Measurements from ENCODE around the gene SLC36A3.
"Not testable (repeated sequence)": the region's sequence is repeated elsewhere in the genome, so short reads cannot be mapped to it uniquely, and the experiment has no call there.

SLC36A3 gene

GRCh38 chr5:151303666-151304065, at the start of gene SLC36A3:
Gene SLC36A3, minus strand, starts transcription at chr5:151303766. Its CDS starts 412 bp downstream, at chr5:151303354.
- DNase-seq: no peak

- no peak for DNase-seq
These were observed 48.1 kb upstream of the SLC36A3 start for GRCh38 chr5:151351671-151352070.

DNA sequence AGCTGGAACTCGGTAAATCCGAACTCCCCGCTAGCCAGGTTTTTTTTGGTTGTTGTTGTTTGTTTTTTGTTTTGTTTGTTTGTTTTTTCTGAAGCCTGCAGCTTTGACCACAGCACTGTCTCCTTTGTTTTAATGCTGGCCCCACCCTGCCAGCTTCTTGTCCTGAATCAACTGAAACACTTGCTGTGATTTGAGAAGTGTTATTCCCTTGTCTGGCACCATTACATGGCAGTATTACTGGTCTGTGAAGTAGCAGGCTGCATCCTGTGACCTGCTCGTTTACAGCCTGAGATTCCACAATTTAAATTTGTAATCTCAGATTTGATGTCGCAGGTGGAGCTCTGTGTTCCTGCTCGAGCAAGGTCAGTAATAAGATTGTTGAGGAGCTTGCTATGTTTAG, 45.2 kb upstream of the SLC36A3 start:
- DNase-seq: no peak

GRCh38 chr5:151347369-151347768, 43.8 kb upstream of the SLC36A3 start, which contains the start of gene SLC36A2:
Gene SLC36A2, minus strand, starts transcription at chr5:151347559. Its CDS starts 99 bp downstream, at chr5:151347460.
- DNase-seq: no peak

- DNase-seq: no peak
These were observed 42.4 kb upstream of the SLC36A3 start for GRCh38 chr5:151345808-151346478.

DNA sequence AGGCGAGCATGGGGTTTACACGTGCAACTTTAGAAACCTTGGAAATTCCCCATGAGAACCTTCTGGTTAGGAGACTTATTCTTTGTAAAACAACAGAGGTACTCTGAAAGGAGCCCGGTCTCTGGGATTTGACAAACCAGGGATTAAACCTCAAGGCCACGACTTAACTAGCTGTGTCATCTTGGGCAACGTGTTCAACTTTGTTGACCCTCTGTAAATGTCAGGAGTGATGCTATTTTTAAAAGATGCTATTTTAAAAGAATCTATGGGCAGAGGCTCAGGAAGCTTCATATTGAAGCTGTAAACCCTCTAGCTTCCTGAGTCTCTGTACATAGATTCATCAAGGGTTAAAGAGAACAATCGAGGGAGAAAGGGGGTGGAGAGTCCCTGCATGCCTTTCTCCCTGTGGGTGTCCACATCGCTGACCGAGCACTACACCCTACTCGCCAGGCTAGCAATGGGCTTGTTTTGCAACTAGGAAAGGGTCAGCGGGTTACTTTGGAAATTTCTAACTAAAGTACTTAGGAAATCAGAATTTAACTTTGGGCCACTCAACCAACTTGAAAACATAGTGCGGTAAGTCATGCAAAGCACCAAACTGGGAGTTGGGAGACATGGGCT, 41.7 kb upstream of the SLC36A3 start:
- DNase-seq: no peak

DNA sequence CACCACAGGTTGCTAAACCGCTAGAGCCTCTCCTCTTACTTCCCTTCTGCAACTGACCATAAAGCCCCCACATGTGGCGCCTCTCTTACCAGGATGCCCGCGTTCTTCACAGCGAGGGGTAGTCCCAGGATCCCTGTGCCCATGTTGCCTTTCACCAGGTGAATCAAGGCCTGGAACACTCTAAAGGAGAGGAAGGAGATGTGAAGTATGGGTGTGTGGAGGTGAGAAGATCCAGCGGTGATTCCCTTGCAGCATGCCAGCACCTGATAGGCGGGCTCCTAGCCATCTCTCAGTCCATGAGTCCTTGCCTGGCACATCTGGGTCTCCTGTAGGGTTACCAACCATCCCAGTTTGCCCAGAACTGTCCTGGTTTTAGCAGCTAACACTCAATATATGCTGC, 40.5 kb upstream of the SLC36A3 start:
- no peak for DNase-seq

GRCh38 chr5:151340004-151340403, 36.4 kb upstream of the SLC36A3 start:
- no peak for DNase-seq

GRCh38 chr5:151338734-151339133, 35.2 kb upstream of the SLC36A3 start:
- DNase-seq: no peak

- DNase-seq: no peak
These were observed 29.3 kb upstream of the SLC36A3 start for GRCh38 chr5:151332857-151333256.

DNA sequence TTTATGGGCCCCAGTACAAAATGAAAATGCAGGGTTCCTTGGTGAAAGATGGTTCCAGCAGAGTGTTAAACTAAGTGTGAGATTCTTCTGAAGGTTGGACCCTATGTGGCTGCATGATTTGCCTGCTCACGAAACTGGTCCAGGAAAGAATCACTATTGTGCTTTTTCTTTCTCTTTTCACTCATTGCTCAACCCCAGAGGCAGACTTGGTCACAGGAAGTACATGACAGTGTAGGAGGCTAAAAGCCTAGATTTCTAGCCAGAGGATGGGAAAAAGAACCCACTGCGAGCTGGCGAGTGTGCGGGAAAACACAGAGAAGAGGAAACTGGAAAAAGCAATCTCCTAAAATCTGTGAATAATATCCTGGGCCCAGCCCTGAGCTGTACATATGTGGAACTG, 25.2 kb upstream of the SLC36A3 start:
- DNase-seq: no peak

GRCh38 chr5:151327585-151327984, 24.0 kb upstream of the SLC36A3 start:
- no peak for DNase-seq

GRCh38 chr5:151326266-151326665, 22.7 kb upstream of the SLC36A3 start:
- no peak for DNase-seq

DNA sequence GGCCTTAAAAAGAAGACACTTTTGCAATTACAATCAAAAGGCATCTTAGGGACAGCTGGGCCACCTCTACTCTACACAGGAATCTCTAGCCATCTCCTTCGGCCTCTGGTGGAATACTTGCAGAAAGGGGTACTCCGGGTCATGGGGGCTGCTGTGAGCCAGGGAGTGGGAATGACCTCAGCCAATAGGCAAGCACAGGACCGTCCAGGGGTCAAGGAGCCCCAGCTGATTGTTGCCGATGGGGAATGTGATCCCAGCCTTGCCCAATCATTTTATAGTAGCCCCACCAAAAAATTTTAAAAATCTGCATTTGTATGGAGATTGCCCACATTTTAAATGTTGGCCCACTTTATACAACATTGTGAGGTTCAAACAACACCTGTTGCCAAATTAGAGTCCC, 16.9 kb upstream of the SLC36A3 start:
- no peak for DNase-seq

DNA sequence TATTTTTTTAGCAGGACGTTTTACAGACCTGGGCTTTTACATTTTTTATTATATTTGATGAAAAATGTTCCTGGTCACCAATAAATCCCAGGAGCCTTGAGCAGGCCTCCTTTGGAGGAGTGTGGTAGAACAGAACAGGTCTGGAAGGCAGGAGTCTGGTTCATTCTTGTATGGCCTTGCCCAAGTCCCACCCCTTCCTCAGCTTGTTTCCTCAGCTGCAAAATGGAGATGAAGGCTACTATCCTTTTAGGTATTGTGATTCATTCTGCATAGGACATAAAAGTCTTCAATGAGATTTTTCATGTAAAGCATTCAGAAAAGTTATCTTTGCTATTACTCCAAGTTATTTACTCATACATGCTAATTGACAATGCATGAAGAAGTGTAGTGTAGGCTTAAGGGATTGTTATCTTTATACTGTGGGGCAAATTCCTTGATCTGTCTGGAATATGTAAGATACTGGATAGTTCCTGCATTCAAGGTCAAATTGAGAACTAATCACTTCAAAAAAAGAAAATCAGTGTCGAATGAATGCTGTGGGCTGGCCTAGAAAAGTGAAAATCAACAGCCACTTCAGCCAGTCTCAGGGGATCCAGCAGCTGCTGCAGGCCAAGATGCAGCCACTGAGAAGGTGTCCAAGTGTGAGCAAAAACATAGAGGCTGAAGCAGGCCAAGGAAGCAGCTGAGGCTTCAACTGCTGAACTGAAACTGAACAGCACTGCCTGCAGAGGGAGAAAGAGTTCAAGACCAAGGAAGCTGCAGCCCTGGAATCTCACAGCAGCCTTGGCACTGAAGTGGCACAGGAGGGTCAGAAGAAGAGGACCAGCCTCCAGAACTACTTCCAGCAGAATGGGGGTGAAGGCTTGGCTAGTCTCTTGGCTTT, 15.5 kb upstream of the SLC36A3 start:
- DNase-seq: peak in 1 of 14 donors; percentile 4

- DNase-seq: no peak
These were observed 14.3 kb upstream of the SLC36A3 start for GRCh38 chr5:151317871-151318270.

- DNase-seq: peak in 4 of 14 donors; percentile 5 to 53 (median 18)
These were observed 12.5 kb upstream of the SLC36A3 start for GRCh38 chr5:151315998-151316597.

DNA sequence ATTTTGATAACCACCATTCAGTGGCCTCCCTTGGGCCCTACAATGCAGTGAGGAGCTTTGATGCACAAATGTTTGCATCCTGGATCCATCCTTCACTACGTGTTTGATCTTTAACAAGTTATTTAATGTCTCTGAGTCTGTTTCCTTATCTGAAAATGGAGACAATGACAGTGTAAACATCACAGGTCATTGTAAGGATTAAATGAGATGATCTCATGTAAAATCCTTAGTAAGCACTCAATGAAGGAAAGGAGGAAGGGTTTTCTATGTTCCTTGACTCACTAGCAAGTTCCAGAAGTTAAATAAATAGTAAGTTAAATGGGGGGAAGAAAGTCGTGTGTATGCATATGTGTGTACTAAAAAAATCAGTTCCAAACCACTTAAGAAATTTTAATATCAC, 9.8 kb upstream of the SLC36A3 start:
- no peak for DNase-seq

DNA sequence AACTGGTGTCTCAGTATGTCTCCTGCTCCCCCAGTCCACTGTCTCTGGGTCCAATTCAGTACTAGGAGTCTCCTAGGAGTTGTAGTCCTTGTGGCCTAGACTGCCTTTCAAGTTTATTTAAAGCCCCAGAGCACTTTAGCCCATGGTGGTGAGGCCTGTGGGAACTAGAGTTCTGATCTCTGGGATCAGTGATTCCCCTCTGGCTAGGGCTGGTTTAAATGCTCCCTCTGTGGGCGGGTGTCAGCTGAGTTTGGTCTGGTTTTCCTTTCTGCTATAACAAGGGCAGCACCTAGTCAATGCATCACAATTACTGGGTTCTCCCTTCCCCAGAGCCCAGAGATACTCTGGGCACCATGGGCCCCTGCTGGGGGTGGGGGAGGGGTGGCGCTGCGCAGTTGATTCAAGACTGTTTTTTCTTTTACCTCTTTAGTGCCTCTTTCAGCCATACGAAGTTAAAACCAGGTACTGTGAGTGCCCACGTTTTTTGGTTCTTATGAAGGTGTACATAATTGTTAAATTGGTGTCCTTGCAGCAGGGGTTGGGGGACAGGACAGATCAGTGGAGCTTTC, 9.3 kb upstream of the SLC36A3 start:
- no peak for DNase-seq

GRCh38 chr5:151310932-151311331, 7.4 kb upstream of the SLC36A3 start:
- DNase-seq: no peak

DNA sequence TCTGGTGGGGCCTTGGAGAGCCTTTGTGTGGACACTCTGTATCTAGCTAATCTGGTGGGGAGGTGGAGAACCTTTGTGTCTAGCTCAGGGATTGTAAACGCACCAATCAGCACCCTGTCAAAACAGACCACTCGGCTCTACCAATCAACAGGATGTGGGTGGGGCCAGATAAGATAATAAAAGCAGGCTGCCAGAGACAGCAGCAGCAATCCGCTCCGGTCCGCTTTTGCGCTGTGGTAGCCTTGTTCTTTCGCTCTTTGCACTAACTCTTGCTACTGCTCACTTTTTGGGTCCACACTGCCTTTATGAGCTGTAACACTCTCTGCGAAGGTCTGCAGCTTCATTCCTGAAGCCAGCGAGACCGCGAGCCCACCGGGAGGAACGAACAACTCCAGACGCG, 6.3 kb upstream of the SLC36A3 start:
- not testable (repeated sequence) for DNase-seq

DNA sequence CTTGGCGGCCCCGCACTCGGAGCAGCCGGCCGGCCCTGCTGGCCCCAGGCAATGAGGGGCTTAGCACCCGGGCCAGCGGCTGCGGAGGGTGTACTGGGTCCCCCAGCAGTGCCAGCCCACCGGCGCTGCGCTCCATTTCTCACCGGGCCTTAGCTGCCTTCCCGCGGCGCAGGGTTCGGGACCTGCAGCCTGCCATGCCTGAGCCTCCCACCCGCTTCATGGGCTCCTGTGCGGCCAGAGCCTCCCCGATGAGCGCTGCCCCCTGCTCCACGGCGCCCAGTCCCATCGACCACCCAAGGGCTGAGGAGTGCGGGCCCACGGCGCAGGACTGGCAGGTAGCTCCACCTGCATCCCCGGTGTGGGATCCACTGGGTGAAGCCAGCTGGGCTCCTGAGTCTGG, 5.7 kb upstream of the SLC36A3 start:
- DNase-seq: not testable (repeated sequence)
